GM18520 (cell line): ENCODE measurements around the gene ORM1.
"Not testable (repeated sequence)": the region's sequence is repeated elsewhere in the genome, so short reads cannot be mapped to it uniquely, and the experiment has no call there.

ENCODE experiments used
- ATAC-seq: cut with Tn5 transposase; IDR thresholded peaks from one replicate; pipeline ENCODE4 v1.9.1; 2021; ENCODE audit not compliant: unreplicated experiment

The ORM1 gene

GRCh38 chr9:114322160-114322818 lies 609 bp upstream of the ORM1 start:
- not testable (repeated sequence) for ATAC-seq

- not testable (repeated sequence) for ATAC-seq
Observed at GRCh38 chr9:114323849-114324248, 951 bp downstream of the ORM1 start.

- no peak for ATAC-seq
Observed at GRCh38 chr9:114324492-114324891, 1.6 kb downstream of the ORM1 start.

- ATAC-seq: not testable (repeated sequence)
Observed at GRCh38 chr9:114324965-114325364, 2.1 kb downstream of the ORM1 start.

- not testable (repeated sequence) for ATAC-seq
Observed at GRCh38 chr9:114325684-114326254, 2.9 kb downstream of the ORM1 start.

GRCh38 chr9:114327749-114328148 lies 4.9 kb downstream of the ORM1 start:
- no peak for ATAC-seq

GRCh38 chr9:114328357-114328820 lies 5.5 kb downstream of the ORM1 start:
- not testable (repeated sequence) for ATAC-seq

GRCh38 chr9:114328937-114329624 lies 6.2 kb downstream of the ORM1 start:
- not testable (repeated sequence) for ATAC-seq

GRCh38 chr9:114329625-114330022 lies 6.7 kb downstream of the ORM1 start, which contains the start of gene ORM2:
Gene ORM2, plus strand, starts transcription at chr9:114329869. Its CDS starts 36 bp downstream, at chr9:114329905.
- ATAC-seq: not testable (repeated sequence)

GRCh38 chr9:114330636-114331035 lies 7.7 kb downstream of the ORM1 start:
- ATAC-seq: no peak

- not testable (repeated sequence) for ATAC-seq
Observed at GRCh38 chr9:114331229-114332195, 8.6 kb downstream of the ORM1 start.

- ATAC-seq: not testable (repeated sequence)
Observed at GRCh38 chr9:114332474-114333040, 9.7 kb downstream of the ORM1 start.

GRCh38 chr9:114333718-114334117 lies 10.8 kb downstream of the ORM1 start:
- ATAC-seq: not testable (repeated sequence)

- ATAC-seq: no peak
Observed at GRCh38 chr9:114334490-114334889, 11.6 kb downstream of the ORM1 start.

GRCh38 chr9:114335745-114336144 lies 12.8 kb downstream of the ORM1 start:
- ATAC-seq: no peak

- no peak for ATAC-seq
Observed at GRCh38 chr9:114336157-114336556, 13.3 kb downstream of the ORM1 start.

- no peak for ATAC-seq
Observed at GRCh38 chr9:114336699-114337395, 13.9 kb downstream of the ORM1 start.

- ATAC-seq: no peak
Observed at GRCh38 chr9:114338187-114338586, 15.3 kb downstream of the ORM1 start.

GRCh38 chr9:114339130-114339908 lies 16.4 kb downstream of the ORM1 start:
- ATAC-seq: no peak
